Neural cell (in vitro differentiated cells): ENCODE results near the gene SSBP3. TPM values are rescaled to one million over a fixed set of nuclear protein-coding genes. Genes with fewer than 3 reads are reported as not detected.

Source experiments
- H2AFZ ChIP-seq: fragments of 200-600, 300-800 bp; sonication (generic), shearing (Covaris generic); 2 replicates; pipeline ENCODE4 v1.6.0; 2014; ENCODE audit warnings: low read depth, mild to moderate bottlenecking, antibody characterized with exemption, low read length, moderate library complexity
- H3F3A ChIP-seq: fragments of 200-600 bp; shearing (Covaris generic); 2 replicates; pipeline ENCODE4 v1.6.1; 2016; ENCODE audit warnings: mild to moderate bottlenecking, moderate library complexity, mixed read lengths, antibody characterized with exemption, low read length; ENCODE audit not compliant: insufficient read depth, poor library complexity, severe bottlenecking
- H3K27ac ChIP-seq: fragments of 200-600, 300-800 bp; sonication (generic), shearing (Covaris generic); 2 replicates; pipeline ENCODE4 v1.5.1; 2014; ENCODE audit warnings: mild to moderate bottlenecking, low read length, moderate library complexity
- H3K27me3 ChIP-seq: fragments of 300-800, 200-600 bp; sonication (generic), shearing (Covaris generic); 2 replicates; pipeline ENCODE4 v1.6.0; 2014; ENCODE audit warnings: mild to moderate bottlenecking, low read depth, low read length, moderate library complexity; ENCODE audit not compliant: insufficient read depth
- H3K36me3 ChIP-seq: fragments of 300-800, 200-600 bp; sonication (generic), shearing (Covaris generic); 2 replicates; pipeline ENCODE4 v1.5.1; 2014; ENCODE audit warnings: mild to moderate bottlenecking, antibody characterized with exemption, low read length, moderate library complexity; ENCODE audit not compliant: insufficient read depth
- H3K4me2 ChIP-seq: fragments of 300-800, 200-600 bp; sonication (generic), shearing (Covaris generic); 2 replicates; pipeline ENCODE4 v1.6.0; 2014; ENCODE audit warnings: mild to moderate bottlenecking, low read length
- H3K4me3 ChIP-seq: fragments of 300-800, 200-600 bp; sonication (generic), shearing (Covaris generic); 2 replicates; pipeline ENCODE4 v1.5.1; 2014; ENCODE audit warnings: mild to moderate bottlenecking, low read length, moderate library complexity
- H3K79me2 ChIP-seq: fragments of 200-600 bp; shearing (Covaris generic); replicated peaks from 2 replicates; pipeline ENCODE4 v1.6.0; 2014; ENCODE audit warnings: mild to moderate bottlenecking, low read length, moderate library complexity; ENCODE audit not compliant: insufficient read depth
- H3K9ac ChIP-seq: fragments of 300-800, 200-600 bp; sonication (generic), shearing (Covaris generic); 2 replicates; pipeline ENCODE4 v1.6.1; 2016; ENCODE audit warnings: mild to moderate bottlenecking, low read length, mixed read lengths
- H3K9me2 ChIP-seq: fragments of 200-600 bp; shearing (Covaris generic); 2 replicates; pipeline ENCODE4 v1.6.1; 2016; ENCODE audit warnings: mild to moderate bottlenecking, low read length, mixed read lengths; ENCODE audit not compliant: insufficient read depth
- H3K9me3 ChIP-seq: fragments of 200-600, 300-800 bp; sonication (generic), shearing (Covaris generic); 2 replicates; pipeline ENCODE4 v1.6.1; 2016; ENCODE audit warnings: mild to moderate bottlenecking, mixed run types, low read length, moderate library complexity, mixed read lengths
- H4K20me1 ChIP-seq: fragments of 200-600 bp; shearing (Covaris generic); 2 replicates; pipeline ENCODE4 v1.6.1; 2016; ENCODE audit warnings: mild to moderate bottlenecking, mixed run types; ENCODE audit not compliant: insufficient read depth
- CTCF ChIP-seq: fragments of 450-650 bp; IDR thresholded peaks from 2 replicates; pipeline ENCODE4 v1.5.1; 2014; ENCODE audit warnings: antibody characterized with exemption, mild to moderate bottlenecking, moderate library complexity; ENCODE audit not compliant: poor library complexity, severe bottlenecking
- EP300 ChIP-seq: fragments of 450-650 bp; conservative IDR thresholded peaks from 2 replicates; pipeline ENCODE4 v1.6.1; 2014; ENCODE audit warnings: antibody characterized with exemption, mild to moderate bottlenecking, moderate library complexity; ENCODE audit not compliant: poor library complexity, severe bottlenecking
- EZH2 ChIP-seq: fragments of 200-600, 300-800 bp; shearing (Covaris generic), sonication (generic); IDR thresholded peaks from 2 replicates; pipeline ENCODE4 v1.6.1; 2014; ENCODE audit warnings: antibody characterized with exemption, low read length, borderline replicate concordance, mild to moderate bottlenecking; ENCODE audit not compliant: insufficient read depth, poor library complexity, severe bottlenecking
- MXI1 ChIP-seq: fragments of 450-650 bp; conservative IDR thresholded peaks from 2 replicates; pipeline ENCODE4 v1.6.1; 2014; ENCODE audit warnings: antibody characterized with exemption, mild to moderate bottlenecking; ENCODE audit not compliant: poor library complexity, severe bottlenecking
- POLR2AphosphoS5 ChIP-seq: IDR thresholded peaks from 2 replicates; pipeline ENCODE4 v1.6.1; 2012
- RAD21 ChIP-seq: fragments of 450-650 bp; conservative IDR thresholded peaks from 2 replicates; pipeline ENCODE4 v1.6.1; 2014; ENCODE audit warnings: antibody characterized with exemption, mild to moderate bottlenecking, moderate library complexity
- REST ChIP-seq: IDR thresholded peaks from 2 replicates; pipeline ENCODE4 v1.6.1; 2012; ENCODE audit warnings: borderline replicate concordance
- SMC3 ChIP-seq: fragments of 450-650 bp; conservative IDR thresholded peaks from 2 replicates; pipeline ENCODE4 v1.6.1; 2014; ENCODE audit warnings: antibody characterized with exemption, mild to moderate bottlenecking, moderate library complexity; ENCODE audit not compliant: poor library complexity
- TAF1 ChIP-seq: IDR thresholded peaks from 2 replicates; pipeline ENCODE4 v1.6.1; 2012; ENCODE audit warnings: low read depth
- polyA plus RNA-seq: library from polyadenylated mRNA; depleted of rRNA; stranded (reverse); fragments of >200 nt; gene quantifications from 2 replicates; pipeline ENCODE4 v1.2.3, GENCODE V29; 2014

SSBP3 gene
- polyA plus RNA-seq, 1 donor from 2014 or later, result 77.4 TPM

GRCh38 chr1:54254055-54254454 lies 152.1 kb downstream of the SSBP3 start:
- no peak overlapping the region for H3K4me2 ChIP-seq

GRCh38 chr1:54253480-54253879 lies 152.7 kb downstream of the SSBP3 start:
- H3K9me2 ChIP-seq, result no peaks in the 10 kb centered on the region
- no peak overlapping the region for H3K4me3 ChIP-seq
- H3K79me2 ChIP-seq, result no peaks in the 10 kb centered on the region
- no peaks in the 10 kb centered on the region for H3K9me3 ChIP-seq
- no peak overlapping the region for H3K4me2 ChIP-seq
- no peaks in the 10 kb centered on the region for H3F3A ChIP-seq
- no peak overlapping the region for H3K27ac ChIP-seq
- H3K9ac ChIP-seq, result no peak overlapping the region
- H3K36me3 ChIP-seq, result no peaks in the 10 kb centered on the region
- H4K20me1 ChIP-seq, result no peaks in the 10 kb centered on the region
- H2AFZ ChIP-seq, result no peak overlapping the region
- H3K27me3 ChIP-seq, result no peaks in the 10 kb centered on the region
- TF ChIP-seq EZH2 (no peak), CTCF (no peak), RAD21 (no peak), MXI1 (no peak), POLR2AphosphoS5 (no peak), EP300 (no peak)

More at GRCh38 chr1:54254055-54254454, 152.1 kb downstream of the SSBP3 start:
- Histone ChIP-seq H3K79me2 (no peaks in the 10 kb centered on the region), H3K9me2 (no peaks in the 10 kb centered on the region), H3K27me3 (no peaks in the 10 kb centered on the region), H3K9me3 (no peaks in the 10 kb centered on the region), H3K36me3 (no peaks in the 10 kb centered on the region), H4K20me1 (no peaks in the 10 kb centered on the region), H3K9ac (no peak overlapping the region), H3F3A (no peaks in the 10 kb centered on the region), H2AFZ (no peak overlapping the region), H3K4me3 (no peak overlapping the region), H3K27ac (no peak overlapping the region)
- TF ChIP-seq EP300 (no peak), REST (no peak), POLR2AphosphoS5 (no peak), SMC3 (no peak), RAD21 (no peak), TAF1 (no peak), CTCF (no peak), EZH2 (no peak), MXI1 (no peak)
